GM19351 (cell line): ENCODE measurements around the gene TAAR9.

Experiments
- ATAC-seq: cut with Tn5 transposase; IDR thresholded peaks from one replicate; pipeline ENCODE4 v1.9.1; 2021; ENCODE audit warnings: mild to moderate bottlenecking, moderate library complexity; ENCODE audit not compliant: unreplicated experiment

TAAR9 gene

DNA sequence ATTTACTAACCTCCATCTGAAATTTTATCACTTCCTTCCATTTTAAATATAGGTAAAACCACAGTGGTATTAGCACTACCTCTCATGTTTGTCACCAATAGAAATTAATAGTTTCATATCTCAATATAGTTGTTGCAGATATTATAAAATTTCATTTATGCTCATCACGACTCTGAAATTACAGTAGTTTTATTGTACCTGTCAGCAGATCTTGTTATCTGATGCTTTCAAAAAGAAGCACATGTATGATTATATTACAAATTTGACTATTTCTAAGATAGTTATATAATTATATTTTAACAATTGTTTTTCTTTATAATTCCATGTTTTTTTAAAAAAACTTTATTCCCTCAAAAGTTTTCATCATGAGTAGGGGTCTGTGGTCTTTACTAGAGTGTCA, 46.6 kb downstream of the TAAR9 start:
- no peak for ATAC-seq

DNA sequence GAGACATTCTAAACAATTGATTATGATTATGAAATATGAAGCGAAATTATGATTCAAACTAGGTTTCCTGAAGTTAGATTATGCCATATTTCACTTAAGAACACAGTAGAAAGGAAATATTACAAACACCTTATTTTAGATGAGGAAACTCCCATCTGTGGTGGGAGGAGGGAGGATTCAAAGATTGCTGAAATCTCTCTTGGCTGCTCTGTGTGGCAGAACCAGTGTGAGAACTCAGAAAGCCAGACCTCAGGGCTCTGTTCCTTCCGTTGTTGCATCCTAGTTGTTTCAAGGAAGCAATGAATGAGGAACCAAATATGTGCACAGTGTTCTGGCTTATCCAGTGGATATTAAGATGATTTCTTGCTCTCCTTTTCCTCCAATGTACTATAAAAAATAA, 49.3 kb downstream of the TAAR9 start:
- no peak for ATAC-seq
